GM12878 (cell line): ENCODE data around the gene SNX10.

Experiments
- SPI1 ChIP-seq: IDR thresholded peaks from 2 replicates; pipeline ENCODE4 v1.6.1; 2011; ENCODE audit warnings: low read depth, mild to moderate bottlenecking, low read length, moderate library complexity, borderline replicate concordance; ENCODE audit not compliant: insufficient read depth
- TARDBP ChIP-seq: IDR thresholded peaks from 2 replicates; pipeline ENCODE4 v1.6.1; 2016; ENCODE audit warnings: borderline replicate concordance

DNA sequence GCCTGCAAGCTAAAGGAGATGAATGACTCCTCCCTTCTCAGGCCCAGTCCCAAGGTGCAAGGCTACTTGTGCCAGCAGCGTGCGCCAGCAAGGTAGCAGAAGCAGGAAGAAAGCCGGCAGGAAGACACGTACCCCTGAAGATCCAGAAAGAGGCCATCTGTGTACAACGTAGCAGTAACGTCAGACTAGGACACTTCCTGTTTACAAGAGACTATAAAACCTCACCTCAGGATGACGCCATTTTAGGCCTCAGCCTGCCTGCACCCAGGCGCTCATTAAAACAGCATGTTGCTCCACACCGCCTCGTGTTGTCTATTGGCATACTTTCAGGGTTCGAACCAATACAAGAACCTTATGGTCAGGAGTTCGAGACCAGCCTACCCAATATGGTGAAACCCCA, 41.4 kb upstream of the SNX10 start:
- TF ChIP-seq SPI1 (no peak), TARDBP (no peak)
